ENCODE results near the gene TRIM31.

The TRIM31 gene

GRCh38 chr6:30113003-30113759 is at the start of gene TRIM31:
Gene TRIM31 (minus strand): TSS chr6:30113090. CDS start chr6:30112805, 285 bp downstream.
- no peak within 1 kb of the TSS for H3K27ac ChIP-seq
- POLR2A ChIA-PET (ENCODE audit: low non-redundant PET) = no interaction called here
- no peak for TF ChIP-seq CTCF (conservative IDR thresholded peaks at IDR 0.05; ENCODE audit: low read depth)
- DNase-seq (ENCODE audit: low spot score) = no peak
- CTCF ChIA-PET = interaction anchor here (0.7 to 1.4 kb wide), 2 partner anchors 10 to 438 kb away, joined by 4 to 5 read pairs; no protein-coding TSS in a partner anchor

- CTCF ChIA-PET = interaction anchor here (0.7 kb wide), 1 partner anchor 31 kb away, joined by 4 read pairs; no protein-coding TSS in a partner anchor
- H3K27ac ChIP-seq = no peak overlapping the region
- POLR2A ChIA-PET (ENCODE audit: low non-redundant PET) = no interaction called here
- no peak for TF ChIP-seq CTCF (conservative IDR thresholded peaks at IDR 0.05; ENCODE audit: low read depth)
- DNase-seq (ENCODE audit: low spot score) = no peak
Observed at GRCh38 chr6:30162265-30163089, 49.6 kb upstream of the TRIM31 start.

- ChIA-PET CTCF (no interaction called here), POLR2A (ENCODE audit: low non-redundant PET) (no interaction called here)
- no peak within 1 kb of the TSS for H3K27ac ChIP-seq
- no peak for DNase-seq (ENCODE audit: low spot score)
- no peak for TF ChIP-seq CTCF (conservative IDR thresholded peaks at IDR 0.05; ENCODE audit: low read depth)
Observed at GRCh38 chr6:30160785-30161531, 48.1 kb upstream of the TRIM31 start, which contains the start of gene TRIM10. Gene TRIM10 (minus strand): TSS chr6:30161211. CDS start chr6:30160858, 353 bp downstream.

GRCh38 chr6:30160008-30160784 is 47.3 kb upstream of the TRIM31 start:
- H3K27ac ChIP-seq = no peak overlapping the region
- CTCF ChIA-PET = no interaction called here
- no peak for TF ChIP-seq CTCF (conservative IDR thresholded peaks at IDR 0.05; ENCODE audit: low read depth)
- POLR2A ChIA-PET (ENCODE audit: low non-redundant PET) = no interaction called here
- DNase-seq (ENCODE audit: low spot score) = no peak

GRCh38 chr6:30158475-30159040 is 45.7 kb upstream of the TRIM31 start:
- ChIA-PET CTCF (no interaction called here), POLR2A (ENCODE audit: low non-redundant PET) (no interaction called here)
- no peak for TF ChIP-seq CTCF (conservative IDR thresholded peaks at IDR 0.05; ENCODE audit: low read depth)
- no peak for DNase-seq (ENCODE audit: low spot score)
- no peak overlapping the region for H3K27ac ChIP-seq

Data from RWPE1 (cell line).